ENCODE data around the gene PDX1.

The PDX1 gene

DNA sequence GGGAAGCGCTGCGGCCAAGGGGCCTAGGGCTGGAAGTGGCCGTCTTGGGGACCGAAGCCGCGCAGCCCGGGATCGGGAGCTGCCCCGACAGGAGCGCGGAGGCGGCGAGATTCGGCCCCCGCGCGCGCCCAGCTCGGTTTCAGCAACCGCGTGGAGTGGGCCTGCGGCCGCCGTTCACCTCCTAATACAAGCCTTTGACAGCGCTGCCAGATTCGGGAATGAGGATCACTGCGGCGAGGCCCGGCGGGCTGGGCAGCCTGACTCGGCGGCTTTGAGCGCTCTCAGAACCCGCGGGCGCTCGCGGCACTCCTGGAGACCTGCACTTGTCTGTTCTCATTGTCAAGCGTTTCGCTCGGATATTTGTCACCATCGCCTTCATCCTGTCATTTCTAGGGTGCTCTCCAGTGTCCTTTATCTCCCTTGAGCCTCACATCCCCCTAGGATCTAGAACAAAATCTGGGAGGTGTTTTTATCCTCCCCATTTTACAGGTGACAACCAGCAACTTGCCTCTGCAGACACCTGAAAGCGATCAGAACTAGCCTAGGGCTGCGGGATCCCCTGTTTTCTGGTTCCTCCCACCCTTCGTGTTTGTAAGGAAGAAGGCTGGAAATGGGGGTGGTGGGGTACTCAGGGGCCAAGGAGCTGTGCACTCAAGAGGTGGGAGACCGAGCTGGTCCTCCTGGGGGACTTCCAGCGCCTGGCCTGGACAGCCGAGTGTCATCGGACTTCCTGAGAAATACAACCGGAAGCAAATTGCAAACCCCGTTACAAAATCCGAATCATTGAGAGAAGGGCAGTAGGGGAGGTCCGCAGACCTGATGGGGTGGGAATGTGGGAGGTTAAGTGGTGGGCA lies 50.8 kb downstream of the PDX1 start:
- DNase-seq (ENCODE audit: low read depth) = no peak

DNA sequence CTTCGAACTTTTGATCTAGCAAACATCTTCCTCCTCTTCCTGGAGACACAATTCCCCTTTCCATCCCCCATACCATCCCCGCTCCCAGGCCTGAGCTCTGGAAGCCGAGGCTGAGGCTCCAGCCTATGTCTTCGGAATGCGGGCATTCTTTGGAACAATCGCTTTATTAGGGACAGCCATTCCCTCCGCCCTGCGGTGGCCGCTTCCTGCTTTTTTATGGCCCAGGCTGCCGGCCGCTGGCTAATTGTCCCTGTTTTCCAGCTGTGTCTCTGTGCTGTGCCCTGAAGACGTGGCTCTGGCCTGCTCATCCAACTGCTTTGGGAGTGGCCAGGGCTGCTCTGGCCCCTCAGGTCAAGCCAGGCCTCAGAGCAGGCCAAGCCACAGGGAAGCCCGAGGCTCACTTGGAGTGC lies 51.4 kb downstream of the PDX1 start:
- DNase-seq (ENCODE audit: low read depth) = no peak

DNA sequence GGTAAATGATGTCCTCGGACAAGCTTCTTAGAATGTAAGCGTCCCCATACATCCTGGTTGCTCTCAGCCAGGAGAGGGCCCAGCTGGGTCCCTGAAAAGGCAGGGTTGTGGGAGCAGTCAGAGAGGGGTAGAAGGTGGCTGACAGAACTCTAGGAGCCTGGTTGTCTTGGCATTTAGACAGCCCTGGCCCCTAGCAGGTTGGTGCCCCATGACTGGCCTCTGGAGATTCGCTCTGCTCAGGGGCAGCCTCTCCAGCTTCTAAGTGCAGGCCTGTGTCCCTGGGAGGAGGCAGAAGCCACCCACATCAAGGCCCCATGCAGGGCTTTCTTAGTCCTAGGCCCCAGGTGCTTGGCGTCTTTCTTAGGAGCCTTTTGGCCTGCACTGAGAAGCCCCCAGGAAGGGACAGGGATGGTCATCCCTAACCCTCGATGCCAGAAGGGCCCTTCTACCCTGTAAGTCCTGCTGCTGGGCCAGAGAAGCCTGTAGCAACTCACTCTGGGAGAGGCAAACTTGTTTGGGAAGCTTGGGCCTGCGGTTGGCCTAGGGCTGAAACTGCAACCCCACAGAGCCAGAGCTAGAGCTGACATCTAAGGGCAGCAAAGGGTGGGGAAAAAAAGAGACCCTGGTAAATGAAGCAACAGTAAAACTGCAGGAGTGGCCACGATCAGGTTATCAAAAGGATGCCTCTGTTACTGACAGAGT lies 52.1 kb downstream of the PDX1 start:
- DNase-seq (ENCODE audit: low read depth) = no peak

DNA sequence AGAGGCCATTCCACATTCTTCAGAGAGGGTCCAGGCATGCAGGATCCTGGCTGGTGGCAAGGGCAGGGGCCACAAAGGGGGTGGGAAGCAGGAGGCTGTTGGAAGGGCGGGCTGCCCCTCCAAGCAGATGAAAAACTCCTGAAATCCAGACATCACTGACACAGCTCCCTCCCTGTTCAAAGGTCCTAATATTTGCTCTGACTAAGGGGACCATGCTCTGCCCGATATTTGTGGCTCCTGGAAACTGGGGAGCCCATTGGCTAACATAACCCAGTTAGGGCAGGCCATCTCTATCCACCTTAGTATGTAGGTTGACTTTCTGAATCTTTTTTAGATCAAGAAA lies 52.6 kb downstream of the PDX1 start:
- DNase-seq (ENCODE audit: low read depth) = no peak

DNA sequence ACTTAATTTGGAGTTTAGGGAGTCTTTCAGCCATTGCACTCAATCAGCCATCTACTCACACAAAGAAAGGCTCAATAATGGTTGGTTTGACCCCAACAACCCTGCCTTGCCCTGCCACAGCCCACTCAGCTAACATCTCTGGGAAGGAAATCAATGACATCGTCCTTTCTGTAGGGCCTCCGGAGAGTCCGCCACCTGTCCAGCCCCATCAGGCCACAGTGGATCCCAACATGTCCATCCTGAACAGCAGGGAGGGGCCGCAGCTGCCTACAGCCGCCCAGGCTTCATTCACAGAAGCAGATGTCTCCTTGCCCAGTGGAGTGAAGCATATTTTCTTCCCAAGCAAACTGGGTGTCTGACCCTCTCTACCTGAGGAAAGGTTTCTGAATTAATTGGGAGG lies 53.5 kb downstream of the PDX1 start:
- no peak for DNase-seq (ENCODE audit: low read depth)

DNA sequence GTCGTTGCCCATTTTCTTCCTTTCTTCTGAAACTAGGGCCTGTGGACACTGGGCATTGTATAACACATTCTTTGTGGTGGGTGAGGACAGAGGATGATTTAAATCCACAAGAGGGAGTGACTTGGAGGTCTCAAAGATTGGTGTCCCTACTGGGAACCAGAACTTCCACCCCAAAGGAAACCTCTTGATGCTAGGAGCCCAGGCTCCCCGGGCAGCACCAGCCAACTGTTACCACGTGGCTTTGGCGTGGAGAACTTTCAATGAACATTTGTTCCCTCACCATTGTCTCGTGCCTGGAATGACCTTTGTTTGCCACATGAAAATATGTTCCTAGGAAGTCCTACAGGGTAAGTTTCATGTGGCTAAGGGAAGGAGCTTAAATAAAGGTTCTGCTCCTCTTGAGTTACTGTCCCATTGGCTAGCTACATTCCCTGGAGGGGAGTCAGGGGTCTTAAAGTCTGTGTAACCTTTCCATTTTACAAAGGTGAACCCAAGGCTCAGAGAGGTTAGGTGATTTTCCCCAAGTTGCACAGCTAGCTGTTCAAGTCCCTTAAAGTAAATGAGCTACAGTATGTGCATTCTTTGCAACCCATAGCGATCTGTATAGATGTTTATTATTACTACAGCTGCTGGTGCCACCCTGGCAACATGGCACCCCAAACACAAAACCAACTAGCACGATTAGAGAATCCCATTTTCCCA lies 54.3 kb downstream of the PDX1 start:
- no peak for DNase-seq (ENCODE audit: low read depth)
